Astrocyte of the hippocampus (primary cell): ENCODE measurements around the gene CD38.
"Not testable (repeated sequence)": the region's sequence is repeated elsewhere in the genome, so short reads cannot be mapped to it uniquely, and the experiment has no call there.

Experiments
- DNase-seq: peaks from one replicate; pipeline ENCODE4 v3.0.0; 2011; ENCODE audit warnings: low read depth, low spot score

Gene CD38

GRCh38 chr4:15799141-15799540, 21.0 kb downstream of the CD38 start:
- DNase-seq, result no peak

- DNase-seq, result no peak
Observed at GRCh38 chr4:15799701-15800100, 21.6 kb downstream of the CD38 start.

GRCh38 chr4:15802497-15802896, 24.4 kb downstream of the CD38 start:
- DNase-seq, result not testable (repeated sequence)

- peak; percentile 77 for DNase-seq
Observed at GRCh38 chr4:15805583-15806517, 27.7 kb downstream of the CD38 start.

- no peak for DNase-seq
Observed at GRCh38 chr4:15809058-15809457, 30.9 kb downstream of the CD38 start.

- DNase-seq, result no peak
Observed at GRCh38 chr4:15809466-15809865, 31.3 kb downstream of the CD38 start.

DNA sequence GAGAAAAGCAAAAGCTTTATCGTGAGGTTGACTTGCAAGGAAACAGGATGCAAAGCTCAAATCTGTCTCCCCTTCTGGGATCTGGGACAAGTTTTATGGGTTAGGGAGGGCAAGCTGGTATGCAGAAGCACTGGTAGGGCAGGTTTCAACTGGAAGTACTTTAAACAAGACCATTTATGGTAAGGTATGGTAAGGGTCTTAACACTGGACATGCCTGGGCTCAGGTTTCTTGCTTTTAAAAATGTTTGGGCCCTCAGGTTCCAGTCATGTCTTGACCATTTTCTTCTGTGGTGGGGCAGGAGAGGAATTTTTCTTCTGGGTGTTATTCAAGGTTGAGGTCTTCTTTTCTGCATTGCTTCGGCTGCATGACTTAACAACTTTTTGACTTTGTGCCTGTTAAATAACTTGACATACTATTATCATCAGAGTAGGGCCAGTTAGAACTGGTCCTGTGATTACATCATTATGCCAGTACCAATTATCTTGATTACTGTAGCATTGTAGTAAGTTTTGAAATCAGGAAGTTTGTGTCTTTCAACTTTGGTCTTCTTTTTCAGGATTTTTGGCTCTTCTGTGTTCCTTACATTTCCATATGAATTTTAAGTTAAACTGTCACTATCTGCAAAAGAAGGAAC, 33.7 kb downstream of the CD38 start:
- no peak for DNase-seq

- no peak for DNase-seq
Observed at GRCh38 chr4:15832523-15833451, 54.7 kb downstream of the CD38 start.

- DNase-seq, result no peak
Observed at GRCh38 chr4:15833801-15834200, 55.7 kb downstream of the CD38 start.

- no peak for DNase-seq
Observed at GRCh38 chr4:15836362-15836761, 58.2 kb downstream of the CD38 start.

DNA sequence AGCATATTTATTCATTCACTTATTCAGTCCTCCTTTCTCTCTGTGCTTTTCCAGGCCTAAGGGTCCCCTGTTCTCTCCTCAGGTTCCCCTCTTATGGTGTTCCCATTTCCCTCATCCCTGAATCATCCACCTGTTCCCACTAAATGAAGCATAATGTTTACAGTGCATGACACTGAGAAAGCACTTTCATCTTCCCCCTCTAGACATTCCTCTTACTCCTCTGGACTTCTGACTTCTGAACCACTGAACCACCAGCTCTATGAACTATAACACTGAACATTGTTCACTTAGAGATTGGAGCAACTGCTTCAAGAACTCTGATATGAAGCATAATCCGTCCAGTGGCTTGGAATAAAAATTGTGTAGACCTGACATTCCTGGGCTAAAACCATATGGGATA, 59.5 kb downstream of the CD38 start:
- no peak for DNase-seq

- not testable (repeated sequence) for DNase-seq
Observed at GRCh38 chr4:15841194-15841730, 63.1 kb downstream of the CD38 start.

DNA sequence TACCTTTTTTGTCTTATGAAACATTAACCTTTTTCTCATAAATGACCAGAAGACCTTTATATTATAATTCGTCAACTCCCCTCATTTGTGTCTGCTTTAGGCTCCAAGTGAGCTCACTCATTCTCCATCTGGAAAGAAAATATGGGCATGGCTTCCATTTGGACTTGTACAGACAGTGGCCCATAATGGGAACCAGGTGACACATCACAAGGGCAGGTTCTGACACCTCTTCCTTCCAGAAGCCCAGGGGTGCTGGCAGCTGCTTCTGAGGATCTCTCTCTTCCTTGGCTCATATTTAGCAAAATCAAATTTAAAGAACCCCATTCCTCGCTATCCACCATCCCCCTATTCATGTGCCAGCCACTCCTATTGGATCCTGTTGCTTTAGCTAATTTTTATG, 69.6 kb downstream of the CD38 start:
- no peak for DNase-seq

GRCh38 chr4:15848191-15848842, 70.2 kb downstream of the CD38 start:
- DNase-seq, result no peak

- DNase-seq, result no peak
Observed at GRCh38 chr4:15851969-15852368, 73.8 kb downstream of the CD38 start.

DNA sequence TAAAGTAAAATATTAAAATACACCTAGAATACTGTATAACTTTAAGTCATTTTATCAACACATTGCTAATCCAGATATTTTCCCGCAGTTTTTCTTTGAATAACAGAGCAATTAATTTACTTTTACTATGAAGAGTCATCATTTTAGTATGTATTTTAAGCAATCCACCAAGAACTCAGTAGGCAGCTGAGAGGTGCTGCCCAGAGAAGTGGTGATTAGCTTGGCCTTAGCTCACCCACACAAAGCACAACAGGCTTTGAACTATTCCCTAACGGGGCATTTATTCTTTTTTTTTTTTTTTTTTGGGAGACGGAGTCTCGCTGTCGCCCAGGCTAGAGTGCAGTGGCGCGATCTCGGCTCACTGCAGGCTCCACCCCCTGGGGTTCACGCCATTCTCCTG, 74.4 kb downstream of the CD38 start:
- DNase-seq, result no peak

- DNase-seq, result no peak
Observed at GRCh38 chr4:15853345-15853744, 75.2 kb downstream of the CD38 start.

- DNase-seq, result peak; percentile 17
Observed at GRCh38 chr4:15855804-15856475, 77.8 kb downstream of the CD38 start.

DNA sequence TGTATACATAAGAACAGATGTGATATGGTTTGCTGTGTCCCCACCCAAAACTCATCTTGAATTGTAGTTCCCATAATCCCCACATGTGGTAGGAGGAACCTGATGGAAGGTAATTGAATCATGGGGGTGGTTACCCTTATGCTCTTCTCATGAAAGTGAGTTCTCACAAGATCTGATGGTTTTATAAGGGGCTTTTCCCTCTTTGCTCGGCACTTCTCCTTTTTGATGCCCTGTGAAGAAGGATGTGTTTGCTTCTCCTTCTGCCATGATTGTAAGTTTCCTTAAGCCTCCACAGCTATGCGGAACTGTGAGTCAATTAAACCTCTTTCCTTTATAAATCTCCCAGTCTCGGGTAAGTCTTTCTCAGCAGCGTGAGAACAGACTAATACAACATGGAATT, 83.1 kb downstream of the CD38 start:
- DNase-seq, result not testable (repeated sequence)
